ENCODE data around the gene THRA.

Gene THRA

GRCh38 chr17:40112191-40112711 is 49.5 kb downstream of the THRA start:
- no peak for DNase-seq (ENCODE audit: low read depth)
- no peak for TF ChIP-seq CTCF (IDR thresholded peaks at IDR 0.05; ENCODE audit: insufficient read depth, low read depth, low read length, missing control alignments)
- no peak overlapping the region for H3K4me3 ChIP-seq (ENCODE audit: low read length)

GRCh38 chr17:40112718-40113109 is 49.9 kb downstream of the THRA start:
- TF ChIP-seq CTCF (IDR thresholded peaks at IDR 0.05; ENCODE audit: insufficient read depth, low read depth, low read length, missing control alignments): no peak
- DNase-seq (ENCODE audit: low read depth): no peak
- no peak overlapping the region for H3K4me3 ChIP-seq (ENCODE audit: low read length)

GRCh38 chr17:40113110-40113906 is 50.5 kb downstream of the THRA start:
- peak overlapping the region; percentile 49 for H3K4me3 ChIP-seq (ENCODE audit: low read length)
- TF ChIP-seq CTCF (IDR thresholded peaks at IDR 0.05; ENCODE audit: insufficient read depth, low read depth, low read length, missing control alignments): peak; percentile 93
- DNase-seq (ENCODE audit: low read depth): peak; percentile 96

- H3K4me3 ChIP-seq (ENCODE audit: low read length): peak overlapping the region; percentile 49
- DNase-seq (ENCODE audit: low read depth): no peak
- TF ChIP-seq CTCF (IDR thresholded peaks at IDR 0.05; ENCODE audit: insufficient read depth, low read depth, low read length, missing control alignments): no peak
Measured at GRCh38 chr17:40113907-40114245, 51.1 kb downstream of the THRA start.

- no peak for TF ChIP-seq CTCF (IDR thresholded peaks at IDR 0.05; ENCODE audit: insufficient read depth, low read depth, low read length, missing control alignments)
- no peak overlapping the region for H3K4me3 ChIP-seq (ENCODE audit: low read length)
- DNase-seq (ENCODE audit: low read depth): no peak
Measured at GRCh38 chr17:40115101-40115436, 52.3 kb downstream of the THRA start.

- TF ChIP-seq CTCF (IDR thresholded peaks at IDR 0.05; ENCODE audit: insufficient read depth, low read depth, low read length, missing control alignments): no peak
- H3K4me3 ChIP-seq (ENCODE audit: low read length): peak within 1 kb of the TSS; percentile 97
- peak; percentile 76 for DNase-seq (ENCODE audit: low read depth)
Measured at GRCh38 chr17:40121181-40122135, 58.7 kb downstream of the THRA start, which contains the start of gene MSL1. Gene MSL1 (plus strand): TSS chr17:40121971. CDS start chr17:40122613, 642 bp downstream.
